OCI-LY7 (cell line): ENCODE measurements around the gene COMMD9.

Experiments used
- EZH2phosphoT487 ChIP-seq: fragments of 200-600 bp; sonication (generic); IDR thresholded peaks from 2 replicates; pipeline ENCODE4 v1.6.1; 2018; ENCODE audit warnings: low read depth, borderline replicate concordance, mild to moderate bottlenecking, mixed run types, antibody characterized with exemption, low read length, moderate library complexity, mixed read lengths
- TF ChIP-seq, protein P1 (sequence below): fragments of 200-600 bp; sonication (generic); conservative IDR thresholded peaks from 2 replicates; pipeline ENCODE4 v1.5.1; 2014; ENCODE audit warnings: mild to moderate bottlenecking, antibody characterized with exemption, low read length, moderate library complexity, mixed read lengths

DNA sequence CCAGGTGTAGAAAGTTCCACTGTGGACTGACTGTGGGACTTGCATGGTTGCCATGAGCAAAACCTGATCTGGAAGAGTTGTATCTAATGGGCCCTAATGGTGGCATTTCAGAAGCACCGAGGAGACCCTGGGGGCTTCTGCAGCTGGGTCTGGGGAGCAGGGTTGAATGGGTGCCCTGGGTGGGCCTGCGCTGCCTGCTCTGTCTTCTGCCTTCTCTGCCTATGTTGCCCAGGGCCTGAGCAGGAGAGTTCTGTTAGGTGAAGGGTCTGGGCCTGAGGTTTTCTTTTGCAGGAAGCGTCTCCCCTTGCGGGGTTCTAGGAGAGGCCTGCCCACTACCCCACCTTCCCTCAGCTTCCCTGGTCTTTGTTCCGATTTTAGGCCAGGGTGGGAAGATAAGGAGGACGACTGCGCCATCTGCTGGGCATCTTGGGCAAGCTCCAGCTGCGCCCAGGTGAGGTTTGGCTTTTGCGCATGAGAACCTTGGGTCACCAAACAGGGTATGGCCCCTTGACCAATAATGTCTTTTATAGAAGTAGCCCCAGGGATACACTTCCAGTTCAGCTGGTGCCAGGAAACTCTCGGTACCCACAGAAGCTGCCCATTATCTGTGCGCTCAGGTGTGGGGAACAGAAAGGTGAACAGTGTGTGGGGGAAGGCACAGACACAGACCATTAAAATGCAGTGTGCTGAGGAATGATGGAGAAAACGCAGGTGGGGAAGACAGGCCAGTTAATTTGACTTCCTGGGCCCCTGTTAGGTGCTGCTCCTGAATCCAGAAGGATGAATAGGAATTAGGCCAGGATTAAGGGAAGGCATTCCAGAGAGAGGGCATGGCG, 23.2 kb downstream of the COMMD9 start:
- TF ChIP-seq, protein P1, sequence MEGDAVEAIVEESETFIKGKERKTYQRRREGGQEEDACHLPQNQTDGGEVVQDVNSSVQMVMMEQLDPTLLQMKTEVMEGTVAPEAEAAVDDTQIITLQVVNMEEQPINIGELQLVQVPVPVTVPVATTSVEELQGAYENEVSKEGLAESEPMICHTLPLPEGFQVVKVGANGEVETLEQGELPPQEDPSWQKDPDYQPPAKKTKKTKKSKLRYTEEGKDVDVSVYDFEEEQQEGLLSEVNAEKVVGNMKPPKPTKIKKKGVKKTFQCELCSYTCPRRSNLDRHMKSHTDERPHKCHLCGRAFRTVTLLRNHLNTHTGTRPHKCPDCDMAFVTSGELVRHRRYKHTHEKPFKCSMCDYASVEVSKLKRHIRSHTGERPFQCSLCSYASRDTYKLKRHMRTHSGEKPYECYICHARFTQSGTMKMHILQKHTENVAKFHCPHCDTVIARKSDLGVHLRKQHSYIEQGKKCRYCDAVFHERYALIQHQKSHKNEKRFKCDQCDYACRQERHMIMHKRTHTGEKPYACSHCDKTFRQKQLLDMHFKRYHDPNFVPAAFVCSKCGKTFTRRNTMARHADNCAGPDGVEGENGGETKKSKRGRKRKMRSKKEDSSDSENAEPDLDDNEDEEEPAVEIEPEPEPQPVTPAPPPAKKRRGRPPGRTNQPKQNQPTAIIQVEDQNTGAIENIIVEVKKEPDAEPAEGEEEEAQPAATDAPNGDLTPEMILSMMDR = peak; percentile 92
- no peak for TF ChIP-seq EZH2phosphoT487
